Stimulated activated CD8-positive, alpha-beta memory T cell treated with anti-CD3 and anti-CD28 coated beads, Interleukin-12 subunit alpha, Interleukin-12 subunit beta, amount 100 ng/mL, for 1 hour (primary cell): ENCODE measurements around the gene ANO4.

Experiments used
- DNase-seq: peaks from one replicate; pipeline ENCODE4 v3.0.0-alpha.2; 2020; ENCODE audit warnings: low read depth

The ANO4 gene

GRCh38 chr12:100794441-100795173 lies at the start of gene ANO4:
TSS of gene ANO4 (plus strand) at chr12:100794776. CDS start at chr12:100901786, 107,010 bp downstream.
- no peak for DNase-seq

- DNase-seq: no peak
These were observed 49.1 kb upstream of the ANO4 start for GRCh38 chr12:100745378-100746071.

GRCh38 chr12:100752841-100753240 lies 41.7 kb upstream of the ANO4 start:
- no peak for DNase-seq

- DNase-seq: no peak
These were observed 40.7 kb upstream of the ANO4 start for GRCh38 chr12:100753837-100754236.

- no peak for DNase-seq
These were observed 39.4 kb upstream of the ANO4 start for GRCh38 chr12:100755186-100755585.

GRCh38 chr12:100758083-100758482 lies 36.5 kb upstream of the ANO4 start:
- DNase-seq: no peak

GRCh38 chr12:100767371-100767770 lies 27.2 kb upstream of the ANO4 start:
- DNase-seq: no peak

GRCh38 chr12:100767950-100768349 lies 26.6 kb upstream of the ANO4 start:
- no peak for DNase-seq

- DNase-seq: no peak
These were observed 15.5 kb upstream of the ANO4 start for GRCh38 chr12:100778967-100779590.

- no peak for DNase-seq
These were observed 5.4 kb upstream of the ANO4 start for GRCh38 chr12:100789146-100789545.

GRCh38 chr12:100789975-100790374 lies 4.6 kb upstream of the ANO4 start:
- no peak for DNase-seq

- DNase-seq: no peak
These were observed 4.0 kb upstream of the ANO4 start for GRCh38 chr12:100790552-100790951.

GRCh38 chr12:100793182-100793581 lies 1.4 kb upstream of the ANO4 start:
- no peak for DNase-seq

GRCh38 chr12:100795174-100795799 lies 711 bp downstream of the ANO4 start:
- DNase-seq: no peak

GRCh38 chr12:100795800-100796179 lies 1.2 kb downstream of the ANO4 start:
- DNase-seq: no peak

GRCh38 chr12:100796621-100797020 lies 2.0 kb downstream of the ANO4 start:
- no peak for DNase-seq

- DNase-seq: no peak
These were observed 2.7 kb downstream of the ANO4 start for GRCh38 chr12:100797246-100797645.

- no peak for DNase-seq
These were observed 3.2 kb downstream of the ANO4 start for GRCh38 chr12:100797786-100798185.

- no peak for DNase-seq
These were observed 3.9 kb downstream of the ANO4 start for GRCh38 chr12:100798286-100799160.

GRCh38 chr12:100799770-100800169 lies 5.2 kb downstream of the ANO4 start:
- DNase-seq: no peak

GRCh38 chr12:100800723-100801122 lies 6.1 kb downstream of the ANO4 start:
- no peak for DNase-seq

- DNase-seq: no peak
These were observed 6.7 kb downstream of the ANO4 start for GRCh38 chr12:100801320-100801719.
